ENCODE measurements around the gene PAPPA.

The PAPPA gene

GRCh38 chr9:116152941-116153764, 438 bp upstream of the PAPPA start:
- DNase-seq (ENCODE audit: low spot score): no peak

GRCh38 chr9:116154334-116154975, 864 bp downstream of the PAPPA start:
- peak; percentile 46 for DNase-seq (ENCODE audit: low spot score)

GRCh38 chr9:116154976-116155697, 1.5 kb downstream of the PAPPA start:
- DNase-seq (ENCODE audit: low spot score): no peak

GRCh38 chr9:116155698-116156039, 2.1 kb downstream of the PAPPA start:
- no peak for DNase-seq (ENCODE audit: low spot score)

- DNase-seq (ENCODE audit: low spot score): no peak
These were observed 3.2 kb downstream of the PAPPA start for GRCh38 chr9:116156621-116157314.

GRCh38 chr9:116157436-116158138, 4.0 kb downstream of the PAPPA start:
- DNase-seq (ENCODE audit: low spot score): no peak

- DNase-seq (ENCODE audit: low spot score): no peak
These were observed 7.3 kb downstream of the PAPPA start for GRCh38 chr9:116160676-116161571.

GRCh38 chr9:116162241-116162781, 8.7 kb downstream of the PAPPA start:
- DNase-seq (ENCODE audit: low spot score): no peak

- DNase-seq (ENCODE audit: low spot score): peak; percentile 21
These were observed 9.9 kb downstream of the PAPPA start for GRCh38 chr9:116163293-116164055.

- DNase-seq (ENCODE audit: low spot score): no peak
These were observed 12.3 kb downstream of the PAPPA start for GRCh38 chr9:116165912-116166311.

GRCh38 chr9:116166713-116167112, 13.1 kb downstream of the PAPPA start:
- DNase-seq (ENCODE audit: low spot score): no peak

- no peak for DNase-seq (ENCODE audit: low spot score)
These were observed 14.6 kb downstream of the PAPPA start for GRCh38 chr9:116168231-116168630.

GRCh38 chr9:116172216-116172615, 18.6 kb downstream of the PAPPA start:
- DNase-seq (ENCODE audit: low spot score): no peak

- no peak for DNase-seq (ENCODE audit: low spot score)
These were observed 20.8 kb downstream of the PAPPA start for GRCh38 chr9:116174347-116174746.

GRCh38 chr9:116175614-116176013, 22.0 kb downstream of the PAPPA start:
- DNase-seq (ENCODE audit: low spot score): no peak

- no peak for DNase-seq (ENCODE audit: low spot score)
These were observed 25.1 kb downstream of the PAPPA start for GRCh38 chr9:116178481-116179211.

- DNase-seq (ENCODE audit: low spot score): no peak
These were observed 26.0 kb downstream of the PAPPA start for GRCh38 chr9:116179568-116179967.

GRCh38 chr9:116181853-116182610, 28.4 kb downstream of the PAPPA start:
- no peak for DNase-seq (ENCODE audit: low spot score)
